ENCODE measurements around the gene RYR2.

DNA sequence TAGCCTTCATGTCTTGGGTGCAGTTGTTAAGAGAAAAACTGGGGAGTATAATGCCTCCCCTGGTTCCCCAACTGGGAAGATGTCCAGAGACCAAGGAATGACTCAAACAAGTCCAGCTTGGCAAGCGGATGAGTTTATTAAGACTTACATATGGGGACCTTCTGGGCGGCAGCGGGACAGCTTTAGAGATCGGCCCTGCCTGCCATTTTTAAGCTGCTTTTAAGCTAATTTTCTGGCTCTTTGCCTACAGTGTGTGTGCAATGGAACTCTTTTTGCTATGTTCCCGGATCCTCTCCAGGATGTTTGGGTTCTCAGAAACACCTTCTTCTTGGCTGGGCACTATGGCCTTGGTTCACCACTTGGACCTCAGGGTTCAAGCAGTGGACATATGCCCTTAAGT lies 99.5 kb downstream of the RYR2 start:
- TF ChIP-seq, protein P1, sequence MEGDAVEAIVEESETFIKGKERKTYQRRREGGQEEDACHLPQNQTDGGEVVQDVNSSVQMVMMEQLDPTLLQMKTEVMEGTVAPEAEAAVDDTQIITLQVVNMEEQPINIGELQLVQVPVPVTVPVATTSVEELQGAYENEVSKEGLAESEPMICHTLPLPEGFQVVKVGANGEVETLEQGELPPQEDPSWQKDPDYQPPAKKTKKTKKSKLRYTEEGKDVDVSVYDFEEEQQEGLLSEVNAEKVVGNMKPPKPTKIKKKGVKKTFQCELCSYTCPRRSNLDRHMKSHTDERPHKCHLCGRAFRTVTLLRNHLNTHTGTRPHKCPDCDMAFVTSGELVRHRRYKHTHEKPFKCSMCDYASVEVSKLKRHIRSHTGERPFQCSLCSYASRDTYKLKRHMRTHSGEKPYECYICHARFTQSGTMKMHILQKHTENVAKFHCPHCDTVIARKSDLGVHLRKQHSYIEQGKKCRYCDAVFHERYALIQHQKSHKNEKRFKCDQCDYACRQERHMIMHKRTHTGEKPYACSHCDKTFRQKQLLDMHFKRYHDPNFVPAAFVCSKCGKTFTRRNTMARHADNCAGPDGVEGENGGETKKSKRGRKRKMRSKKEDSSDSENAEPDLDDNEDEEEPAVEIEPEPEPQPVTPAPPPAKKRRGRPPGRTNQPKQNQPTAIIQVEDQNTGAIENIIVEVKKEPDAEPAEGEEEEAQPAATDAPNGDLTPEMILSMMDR (conservative IDR thresholded peaks at IDR 0.05; ENCODE audit: low read length): no peak
- TF ChIP-seq EZH2phosphoT487 (IDR thresholded peaks at IDR 0.05; ENCODE audit: borderline replicate concordance, low read depth, low read length): no peak
